ENCODE results near the gene CAMTA1. TPM values are rescaled to one million over a fixed set of nuclear protein-coding genes. Genes with fewer than 3 reads are reported as not detected.

CAMTA1 gene
- total and polyA plus RNA-seq, 9 of the 15 experiments (the other 6 are each of a cell fraction or from before 2014, with no cell fraction given): 43.9 to 161 (median 65.9) TPM

DNA sequence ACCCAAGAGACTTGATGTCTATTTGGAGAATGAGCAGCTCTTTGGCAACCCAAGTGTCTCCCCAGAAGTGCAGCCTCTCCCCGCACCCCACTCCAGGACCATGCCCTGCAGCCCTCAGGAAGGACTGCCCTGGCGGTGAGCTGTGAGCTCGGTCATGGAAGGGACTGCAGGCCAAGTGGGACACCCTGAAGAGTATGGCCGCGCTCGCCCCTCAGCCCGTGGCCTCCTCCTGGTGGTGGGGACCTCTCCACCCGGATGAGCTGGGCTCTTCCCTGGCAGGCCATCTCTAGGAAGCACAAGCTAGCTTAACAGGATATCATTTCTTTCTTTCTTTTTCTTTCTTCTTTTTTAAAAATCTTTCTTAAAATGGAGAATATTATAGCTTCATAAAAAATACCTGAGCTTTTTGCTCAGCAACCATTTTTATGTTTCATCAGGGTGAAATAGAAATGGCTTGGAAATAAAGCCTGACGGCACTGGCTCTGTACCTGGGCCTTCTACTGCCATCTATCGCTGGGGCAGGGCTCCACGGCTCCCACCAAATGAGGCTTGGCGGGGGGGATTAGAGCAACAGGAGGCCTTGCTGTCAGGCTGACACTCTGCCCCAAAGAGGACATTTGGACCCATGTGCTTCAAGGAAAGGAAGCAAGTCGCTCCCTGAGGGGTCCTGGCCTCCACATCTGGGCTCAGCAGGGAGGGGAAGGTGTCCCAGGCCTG, 689.7 kb downstream of the CAMTA1 start:
- no peak overlapping the region for H3K4me3 ChIP-seq
- FAIRE-seq (peak; percentile 48), ATAC-seq (peak; percentile 67), DNase-seq (ENCODE audit: extremely low read depth in 1 of 4, low spot score in 3 of 4) (peak; percentile 19 to 52 (median 41))
- BruUV-seq (replicated peaks): no TSS peak
- H3K9ac ChIP-seq (ENCODE audit: insufficient read depth in 1 of 2, low read depth in 2 of 2, low read length in 2 of 2): no peak overlapping the region; a peak in 1 of 4 replicates
- peaks cover 36% of the 10 kb centered on the region for H4K20me1 ChIP-seq (replicated peaks; ENCODE audit: control insufficient read depth, insufficient read depth, low read length)
- POLR2A ChIA-PET: interaction anchor here (0.6 to 1.3 kb wide), 4 partner anchors 11 to 129 kb away, joined by 3 to 6 read pairs (median 4); no protein-coding TSS in a partner anchor
- in situ Hi-C loops (cut with MboI): no loop called here
- intact Hi-C loops (cut with micrococcal nuclease): no loop called here
- no peaks in the 10 kb centered on the region for H3K4me1 ChIP-seq (replicated peaks in 1 of 2; ENCODE audit: control insufficient read depth in 2 of 2, insufficient read depth in 2 of 2, low read length in 2 of 2)
- H3K79me2 ChIP-seq (ENCODE audit: control insufficient read depth, insufficient read depth, low read length): no peaks in the 10 kb centered on the region
- H3K9me1 ChIP-seq (ENCODE audit: control insufficient read depth, insufficient read depth, low read length): no peaks in the 10 kb centered on the region
- CTCF ChIA-PET (ENCODE audit: low intra/inter-chr PET ratio): no interaction called here
- H3K27ac ChIP-seq (ENCODE audit: extremely low read depth, low read depth, low read length): no peak overlapping the region
- whole genome bisulfite sequencing (ENCODE audit: insufficient coverage, low coverage, missing lambda C conversion rate): under 1% methylated on average over 13 of the region's 13 CpGs
- no peaks in the 10 kb centered on the region for H3K36me3 ChIP-seq (ENCODE audit: control insufficient read depth, insufficient read depth, low read length)
- H3K27me3 ChIP-seq (ENCODE audit: control insufficient read depth in 2 of 2, insufficient read depth in 2 of 2, low read length in 2 of 2): peaks cover 24 to 94% of the 10 kb centered on the region in 2 experiments
- H3K4me2 ChIP-seq (ENCODE audit: insufficient read depth, low read length): no peak overlapping the region
- H2AFZ ChIP-seq (ENCODE audit: low read depth, low read length): no peak overlapping the region
- no peaks in the 10 kb centered on the region for H3K9me3 ChIP-seq (replicated peaks; ENCODE audit: control insufficient read depth, insufficient read depth, low read depth, low read length)
- TF ChIP-seq, protein P1, sequence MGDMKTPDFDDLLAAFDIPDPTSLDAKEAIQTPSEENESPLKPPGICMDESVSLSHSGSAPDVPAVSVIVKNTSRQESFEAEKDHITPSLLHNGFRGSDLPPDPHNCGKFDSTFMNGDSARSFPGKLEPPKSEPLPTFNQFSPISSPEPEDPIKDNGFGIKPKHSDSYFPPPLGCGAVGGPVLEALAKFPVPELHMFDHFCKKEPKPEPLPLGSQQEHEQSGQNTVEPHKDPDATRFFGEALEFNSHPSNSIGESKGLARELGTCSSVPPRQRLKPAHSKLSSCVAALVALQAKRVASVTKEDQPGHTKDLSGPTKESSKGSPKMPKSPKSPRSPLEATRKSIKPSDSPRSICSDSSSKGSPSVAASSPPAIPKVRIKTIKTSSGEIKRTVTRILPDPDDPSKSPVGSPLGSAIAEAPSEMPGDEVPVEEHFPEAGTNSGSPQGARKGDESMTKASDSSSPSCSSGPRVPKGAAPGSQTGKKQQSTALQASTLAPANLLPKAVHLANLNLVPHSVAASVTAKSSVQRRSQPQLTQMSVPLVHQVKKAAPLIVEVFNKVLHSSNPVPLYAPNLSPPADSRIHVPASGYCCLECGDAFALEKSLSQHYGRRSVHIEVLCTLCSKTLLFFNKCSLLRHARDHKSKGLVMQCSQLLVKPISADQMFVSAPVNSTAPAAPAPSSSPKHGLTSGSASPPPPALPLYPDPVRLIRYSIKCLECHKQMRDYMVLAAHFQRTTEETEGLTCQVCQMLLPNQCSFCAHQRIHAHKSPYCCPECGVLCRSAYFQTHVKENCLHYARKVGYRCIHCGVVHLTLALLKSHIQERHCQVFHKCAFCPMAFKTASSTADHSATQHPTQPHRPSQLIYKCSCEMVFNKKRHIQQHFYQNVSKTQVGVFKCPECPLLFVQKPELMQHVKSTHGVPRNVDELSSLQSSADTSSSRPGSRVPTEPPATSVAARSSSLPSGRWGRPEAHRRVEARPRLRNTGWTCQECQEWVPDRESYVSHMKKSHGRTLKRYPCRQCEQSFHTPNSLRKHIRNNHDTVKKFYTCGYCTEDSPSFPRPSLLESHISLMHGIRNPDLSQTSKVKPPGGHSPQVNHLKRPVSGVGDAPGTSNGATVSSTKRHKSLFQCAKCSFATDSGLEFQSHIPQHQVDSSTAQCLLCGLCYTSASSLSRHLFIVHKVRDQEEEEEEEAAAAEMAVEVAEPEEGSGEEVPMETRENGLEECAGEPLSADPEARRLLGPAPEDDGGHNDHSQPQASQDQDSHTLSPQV (IDR thresholded peaks at IDR 0.05): no peak
- no peak for TF ChIP-seq LARP7 (IDR thresholded peaks at IDR 0.05)
- no peak for TF ChIP-seq ESRRB (CRISPR knock-in tag; IDR thresholded peaks at IDR 0.05; ENCODE audit: borderline replicate concordance)
- TF ChIP-seq, protein P2, sequence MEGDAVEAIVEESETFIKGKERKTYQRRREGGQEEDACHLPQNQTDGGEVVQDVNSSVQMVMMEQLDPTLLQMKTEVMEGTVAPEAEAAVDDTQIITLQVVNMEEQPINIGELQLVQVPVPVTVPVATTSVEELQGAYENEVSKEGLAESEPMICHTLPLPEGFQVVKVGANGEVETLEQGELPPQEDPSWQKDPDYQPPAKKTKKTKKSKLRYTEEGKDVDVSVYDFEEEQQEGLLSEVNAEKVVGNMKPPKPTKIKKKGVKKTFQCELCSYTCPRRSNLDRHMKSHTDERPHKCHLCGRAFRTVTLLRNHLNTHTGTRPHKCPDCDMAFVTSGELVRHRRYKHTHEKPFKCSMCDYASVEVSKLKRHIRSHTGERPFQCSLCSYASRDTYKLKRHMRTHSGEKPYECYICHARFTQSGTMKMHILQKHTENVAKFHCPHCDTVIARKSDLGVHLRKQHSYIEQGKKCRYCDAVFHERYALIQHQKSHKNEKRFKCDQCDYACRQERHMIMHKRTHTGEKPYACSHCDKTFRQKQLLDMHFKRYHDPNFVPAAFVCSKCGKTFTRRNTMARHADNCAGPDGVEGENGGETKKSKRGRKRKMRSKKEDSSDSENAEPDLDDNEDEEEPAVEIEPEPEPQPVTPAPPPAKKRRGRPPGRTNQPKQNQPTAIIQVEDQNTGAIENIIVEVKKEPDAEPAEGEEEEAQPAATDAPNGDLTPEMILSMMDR (IDR thresholded peaks at IDR 0.05 in 2 of 3, conservative IDR thresholded peaks at IDR 0.05 in 1 of 3; ENCODE audit: insufficient read depth in 2 of 3, low read depth in 1 of 3, low read length in 3 of 3): peak; percentile 52 to 53 (median 52)
- no peak for TF ChIP-seq ZNF583 (CRISPR knock-in tag; IDR thresholded peaks at IDR 0.05)
- TF ChIP-seq, protein P3, sequence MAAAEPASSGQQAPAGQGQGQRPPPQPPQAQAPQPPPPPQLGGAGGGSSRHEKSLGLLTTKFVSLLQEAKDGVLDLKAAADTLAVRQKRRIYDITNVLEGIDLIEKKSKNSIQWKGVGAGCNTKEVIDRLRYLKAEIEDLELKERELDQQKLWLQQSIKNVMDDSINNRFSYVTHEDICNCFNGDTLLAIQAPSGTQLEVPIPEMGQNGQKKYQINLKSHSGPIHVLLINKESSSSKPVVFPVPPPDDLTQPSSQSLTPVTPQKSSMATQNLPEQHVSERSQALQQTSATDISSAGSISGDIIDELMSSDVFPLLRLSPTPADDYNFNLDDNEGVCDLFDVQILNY (CRISPR knock-in tag; IDR thresholded peaks at IDR 0.05): no peak
- no peak for TF ChIP-seq HNRNPL (IDR thresholded peaks at IDR 0.05; ENCODE audit: low read depth, low read length)
- TF ChIP-seq RAD21 (CRISPR knock-in tag; conservative IDR thresholded peaks at IDR 0.05 in 1 of 2, IDR thresholded peaks at IDR 0.05 in 1 of 2): peak in 1 of 2 experiments; percentile 34; a peak in 2 of 4 replicates
- TF ChIP-seq CBX3 (IDR thresholded peaks at IDR 0.05; ENCODE audit: borderline replicate concordance in 1 of 2, low read length in 2 of 2): no peak
- TF ChIP-seq ZNF175 (CRISPR knock-in tag; IDR thresholded peaks at IDR 0.05; ENCODE audit: low read depth): no peak
- no peak for TF ChIP-seq ZSCAN29 (IDR thresholded peaks at IDR 0.05)
- TF ChIP-seq CBFA2T3 (IDR thresholded peaks at IDR 0.05): no peak
- TF ChIP-seq, protein P4, sequence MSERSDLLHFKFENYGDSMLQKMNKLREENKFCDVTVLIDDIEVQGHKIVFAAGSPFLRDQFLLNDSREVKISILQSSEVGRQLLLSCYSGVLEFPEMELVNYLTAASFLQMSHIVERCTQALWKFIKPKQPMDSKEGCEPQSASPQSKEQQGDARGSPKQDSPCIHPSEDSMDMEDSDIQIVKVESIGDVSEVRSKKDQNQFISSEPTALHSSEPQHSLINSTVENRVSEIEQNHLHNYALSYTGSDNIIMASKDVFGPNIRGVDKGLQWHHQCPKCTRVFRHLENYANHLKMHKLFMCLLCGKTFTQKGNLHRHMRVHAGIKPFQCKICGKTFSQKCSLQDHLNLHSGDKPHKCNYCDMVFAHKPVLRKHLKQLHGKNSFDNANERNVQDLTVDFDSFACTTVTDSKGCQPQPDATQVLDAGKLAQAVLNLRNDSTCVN (CRISPR knock-in tag; IDR thresholded peaks at IDR 0.05): no peak
